ENCODE data around the gene WASHC2A. TPM values are rescaled to one million over a fixed set of nuclear protein-coding genes. Genes with fewer than 3 reads are reported as not detected.
"Not testable (repeated sequence)": the region's sequence is repeated elsewhere in the genome, so short reads cannot be mapped to it uniquely, and the experiment has no call there.

Gene WASHC2A
- total RNA-seq, 1 experiment from 2014 or later: 24.5 TPM

DNA sequence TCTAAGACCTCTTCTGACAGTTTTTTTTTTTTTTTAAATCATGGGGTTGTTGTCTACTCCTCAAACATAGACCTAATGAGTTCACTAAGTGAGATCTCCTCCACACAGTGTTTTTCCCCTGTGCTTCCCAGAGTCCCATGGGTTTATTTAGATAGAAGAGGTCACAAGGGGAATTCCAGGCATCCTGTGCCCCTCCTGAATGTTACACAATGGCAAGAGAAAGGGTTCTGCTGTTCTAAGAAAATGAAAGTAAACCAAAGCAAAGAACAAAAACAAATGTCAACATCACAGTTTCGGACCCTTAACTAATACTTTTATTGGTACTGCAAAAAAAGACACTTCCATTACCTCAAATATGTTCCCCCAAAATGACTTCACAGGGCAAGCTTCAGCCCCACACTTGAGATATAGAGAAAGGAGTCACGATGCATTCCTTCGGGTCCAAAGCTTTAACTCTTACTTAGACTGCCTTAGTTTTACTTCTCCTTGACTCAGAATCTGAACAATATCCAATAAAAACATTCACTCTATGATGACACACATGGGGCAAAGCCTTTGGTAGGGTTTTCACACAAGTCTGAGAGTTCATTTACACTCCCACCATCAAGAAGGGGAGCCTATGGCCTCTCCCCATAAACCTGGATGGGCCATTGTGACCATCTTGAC lies 15.6 kb upstream of the WASHC2A start:
- H3K36me3 Mint-ChIP-seq (ENCODE audit: insufficient read depth, unreplicated experiment); H3K4me1 Mint-ChIP-seq (ENCODE audit: low read depth, unreplicated experiment); H3K27me3 Mint-ChIP-seq (ENCODE audit: unreplicated experiment); BruUV-seq (replicated peaks); H3K4me3 Mint-ChIP-seq (ENCODE audit: low read depth, unreplicated experiment); intact Hi-C loops (cut with micrococcal nuclease; ENCODE audit: unreplicated experiment); DNase-seq; CTCF ChIA-PET; H3K27ac Mint-ChIP-seq (ENCODE audit: unreplicated experiment); H3K9me3 Mint-ChIP-seq (ENCODE audit: low read depth, unreplicated experiment): not testable (repeated sequence)

DNA sequence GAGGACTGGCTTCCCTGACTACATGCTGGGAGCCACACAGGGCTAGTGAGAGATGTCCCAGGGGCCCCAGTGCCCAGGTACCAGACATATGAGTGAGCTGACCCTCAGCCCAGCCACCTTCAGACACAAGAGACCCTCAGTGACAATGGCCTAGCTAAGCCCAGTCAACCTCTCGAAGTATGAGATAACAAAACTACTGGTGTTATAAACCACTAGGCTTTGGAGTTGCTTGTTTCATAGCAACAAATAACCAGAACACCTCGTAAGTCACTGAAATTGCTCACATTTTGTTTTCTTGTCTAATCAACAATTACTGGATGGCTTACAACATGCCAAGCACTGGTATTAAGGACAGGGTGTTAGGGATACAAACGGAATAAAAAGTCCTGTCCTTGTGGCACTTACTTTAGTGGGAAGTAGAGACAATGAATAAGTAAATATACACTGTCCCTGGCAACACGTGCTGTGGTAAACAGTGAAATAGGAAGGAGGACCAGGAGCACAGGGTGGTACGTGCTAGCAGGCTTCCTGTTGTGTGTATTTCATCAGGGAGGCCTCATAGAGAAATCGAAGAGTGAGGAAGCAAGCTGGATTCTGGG lies 14.9 kb upstream of the WASHC2A start:
- H3K4me3 Mint-ChIP-seq (ENCODE audit: low read depth, unreplicated experiment); BruUV-seq (replicated peaks); CTCF ChIA-PET; H3K9me3 Mint-ChIP-seq (ENCODE audit: low read depth, unreplicated experiment); H3K36me3 Mint-ChIP-seq (ENCODE audit: insufficient read depth, unreplicated experiment); H3K27me3 Mint-ChIP-seq (ENCODE audit: unreplicated experiment); H3K27ac Mint-ChIP-seq (ENCODE audit: unreplicated experiment); H3K4me1 Mint-ChIP-seq (ENCODE audit: low read depth, unreplicated experiment); intact Hi-C loops (cut with micrococcal nuclease; ENCODE audit: unreplicated experiment); DNase-seq: not testable (repeated sequence)

DNA sequence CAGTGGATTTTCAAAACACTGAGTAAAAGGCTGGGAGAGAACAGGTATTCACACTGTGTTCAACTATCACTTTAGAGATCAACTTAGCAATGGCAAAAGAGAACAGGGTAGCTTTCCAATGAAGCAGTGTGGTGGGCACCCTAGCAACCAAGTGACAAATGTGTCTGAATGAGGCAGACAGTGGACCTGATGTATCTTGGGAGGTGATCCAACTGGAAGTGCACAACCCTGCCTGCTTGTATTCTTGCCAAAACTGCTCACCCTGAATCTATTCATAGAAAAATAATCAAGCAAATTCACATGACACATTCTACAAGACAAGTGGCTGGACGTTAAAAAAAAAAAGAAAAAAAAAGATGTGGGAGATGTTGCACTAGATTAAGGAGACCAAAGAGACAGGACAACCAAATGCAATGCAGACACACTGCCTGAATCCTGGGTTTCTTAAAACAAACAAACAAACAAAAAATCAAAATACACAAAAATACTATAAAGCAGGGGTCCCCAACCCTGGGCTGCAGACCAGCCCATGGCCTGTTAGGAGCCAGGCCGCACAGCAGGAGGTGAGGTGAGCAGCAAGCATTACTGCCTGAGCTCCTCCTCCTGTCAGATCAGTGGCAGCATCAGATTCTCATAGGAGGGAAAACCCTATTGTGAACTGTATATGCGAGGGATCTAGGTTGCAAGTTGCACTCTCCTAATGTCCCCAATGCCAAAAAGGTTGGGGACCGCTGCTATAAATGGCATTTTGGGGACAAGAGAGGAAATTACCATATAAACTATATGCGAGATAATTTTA lies 12.1 kb upstream of the WASHC2A start:
- not testable (repeated sequence) for BruUV-seq (replicated peaks)

DNA sequence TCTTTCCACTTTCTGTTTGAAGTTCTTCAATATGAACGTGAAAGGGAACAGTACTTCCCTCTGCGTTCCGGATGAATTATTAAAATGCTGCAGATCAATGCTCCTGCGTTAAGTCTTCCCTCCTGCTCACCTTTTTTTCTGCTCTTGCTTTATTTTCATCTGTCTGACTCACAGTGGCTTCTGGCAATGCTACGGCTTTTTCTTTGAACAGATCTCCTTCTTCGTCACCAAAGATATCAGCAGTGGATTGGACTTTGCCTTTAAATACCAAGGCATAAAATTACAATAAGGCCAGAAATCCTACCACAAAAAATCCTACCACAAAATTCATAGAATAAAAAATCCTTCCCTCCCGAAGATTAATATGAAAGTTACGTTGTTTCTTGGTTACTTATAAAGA lies 11.1 kb upstream of the WASHC2A start:
- H3K36me3 Mint-ChIP-seq (ENCODE audit: insufficient read depth, unreplicated experiment); H3K4me1 Mint-ChIP-seq (ENCODE audit: low read depth, unreplicated experiment); H3K9me3 Mint-ChIP-seq (ENCODE audit: low read depth, unreplicated experiment); BruUV-seq (replicated peaks); DNase-seq; H3K27ac Mint-ChIP-seq (ENCODE audit: unreplicated experiment); CTCF ChIA-PET; intact Hi-C loops (cut with micrococcal nuclease; ENCODE audit: unreplicated experiment): not testable (repeated sequence)
- peaks cover 28% of the 10 kb centered on the region for H3K27me3 Mint-ChIP-seq (ENCODE audit: unreplicated experiment)
- peak overlapping the region; percentile 29 for H3K4me3 Mint-ChIP-seq (ENCODE audit: low read depth, unreplicated experiment)

More for the DNA sequence above, 12.1 kb upstream of the WASHC2A start:
- DNase-seq; H3K9me3 Mint-ChIP-seq (ENCODE audit: low read depth, unreplicated experiment); intact Hi-C loops (cut with micrococcal nuclease; ENCODE audit: unreplicated experiment); H3K4me3 Mint-ChIP-seq (ENCODE audit: low read depth, unreplicated experiment); H3K27ac Mint-ChIP-seq (ENCODE audit: unreplicated experiment); CTCF ChIA-PET; H3K4me1 Mint-ChIP-seq (ENCODE audit: low read depth, unreplicated experiment); H3K36me3 Mint-ChIP-seq (ENCODE audit: insufficient read depth, unreplicated experiment): not testable (repeated sequence)
- H3K27me3 Mint-ChIP-seq (ENCODE audit: unreplicated experiment): peaks cover 28% of the 10 kb centered on the region

DNA sequence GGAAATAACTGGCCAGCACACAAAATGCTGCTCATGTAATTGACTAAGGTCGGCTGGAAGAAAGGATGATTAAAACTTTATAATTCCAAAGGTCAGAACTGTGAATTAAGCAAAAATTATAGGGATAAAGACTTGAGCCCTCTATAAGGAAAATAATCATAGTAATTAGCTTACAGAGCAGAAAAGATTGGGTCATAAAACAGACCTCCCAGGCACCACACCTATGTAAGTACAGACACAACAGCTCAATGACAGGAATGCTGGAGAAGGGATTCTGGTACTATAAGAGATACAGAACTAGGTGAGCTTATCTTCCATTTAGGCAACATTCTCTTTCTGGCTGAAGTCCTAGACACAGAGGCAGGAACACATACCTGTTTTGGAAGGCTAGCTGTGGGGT lies 9.0 kb upstream of the WASHC2A start:
- intact Hi-C loops (cut with micrococcal nuclease; ENCODE audit: unreplicated experiment): not testable (repeated sequence)

DNA sequence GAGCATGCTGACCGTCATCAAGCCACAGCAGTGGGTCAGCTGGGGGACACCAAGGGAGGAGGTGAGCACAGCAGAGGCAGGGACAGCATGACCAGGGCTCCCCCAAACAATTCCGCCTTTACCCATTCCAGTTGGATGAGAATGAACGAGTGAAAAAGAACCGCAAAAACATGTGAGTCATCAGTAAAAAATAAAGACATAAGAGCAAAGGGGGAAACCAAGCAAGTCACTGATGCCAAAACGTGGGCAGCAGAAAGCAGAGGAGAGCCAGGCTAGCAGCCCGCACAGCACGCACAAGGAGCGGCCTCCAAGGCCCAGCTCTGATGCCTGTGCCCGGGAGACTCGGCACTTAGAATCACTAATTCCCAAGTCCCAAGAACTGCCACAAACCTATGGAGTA lies 7.8 kb upstream of the WASHC2A start:
- CTCF ChIA-PET; H3K4me1 Mint-ChIP-seq (ENCODE audit: low read depth, unreplicated experiment); DNase-seq; intact Hi-C loops (cut with micrococcal nuclease; ENCODE audit: unreplicated experiment); H3K36me3 Mint-ChIP-seq (ENCODE audit: insufficient read depth, unreplicated experiment); BruUV-seq (replicated peaks); H3K27ac Mint-ChIP-seq (ENCODE audit: unreplicated experiment); H3K9me3 Mint-ChIP-seq (ENCODE audit: low read depth, unreplicated experiment); H3K4me3 Mint-ChIP-seq (ENCODE audit: low read depth, unreplicated experiment): not testable (repeated sequence)
- peaks cover 28% of the 10 kb centered on the region for H3K27me3 Mint-ChIP-seq (ENCODE audit: unreplicated experiment)

More for the DNA sequence above, 9.0 kb upstream of the WASHC2A start:
- DNase-seq; H3K4me3 Mint-ChIP-seq (ENCODE audit: low read depth, unreplicated experiment); CTCF ChIA-PET; H3K36me3 Mint-ChIP-seq (ENCODE audit: insufficient read depth, unreplicated experiment); H3K9me3 Mint-ChIP-seq (ENCODE audit: low read depth, unreplicated experiment); H3K4me1 Mint-ChIP-seq (ENCODE audit: low read depth, unreplicated experiment); H3K27ac Mint-ChIP-seq (ENCODE audit: unreplicated experiment); BruUV-seq (replicated peaks): not testable (repeated sequence)
- peaks cover 28% of the 10 kb centered on the region for H3K27me3 Mint-ChIP-seq (ENCODE audit: unreplicated experiment)

DNA sequence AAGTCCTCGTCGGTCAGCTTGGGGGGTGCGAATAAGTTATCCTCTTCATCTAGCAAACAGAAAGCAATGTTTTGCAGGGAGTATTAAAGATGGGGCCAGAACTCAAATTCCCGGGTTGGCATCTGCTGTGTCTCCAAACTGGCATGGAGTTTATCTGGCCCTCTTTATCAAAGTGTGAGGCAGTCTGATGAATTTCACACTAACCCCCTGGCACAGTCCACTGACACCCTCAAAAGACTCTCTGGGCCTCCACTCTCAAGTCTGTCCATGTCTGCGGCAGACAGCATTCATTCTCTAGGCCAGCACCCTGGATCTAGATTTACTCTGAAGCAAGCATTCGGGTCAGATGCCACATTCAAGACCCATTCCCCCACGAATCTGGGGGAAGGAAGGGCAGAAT lies 6.2 kb upstream of the WASHC2A start:
- H3K9me3 Mint-ChIP-seq (ENCODE audit: low read depth, unreplicated experiment); H3K4me1 Mint-ChIP-seq (ENCODE audit: low read depth, unreplicated experiment); DNase-seq; H3K4me3 Mint-ChIP-seq (ENCODE audit: low read depth, unreplicated experiment); H3K36me3 Mint-ChIP-seq (ENCODE audit: insufficient read depth, unreplicated experiment); H3K27ac Mint-ChIP-seq (ENCODE audit: unreplicated experiment); BruUV-seq (replicated peaks); CTCF ChIA-PET; intact Hi-C loops (cut with micrococcal nuclease; ENCODE audit: unreplicated experiment): not testable (repeated sequence)
- H3K27me3 Mint-ChIP-seq (ENCODE audit: unreplicated experiment): peaks cover 28% of the 10 kb centered on the region

All from Calu3 (cell line).